Measurements from ENCODE around the gene SFXN3.
A peak's percentile ranks its signal among the peaks of the same experiment; 100 is the strongest.

SFXN3 gene

DNA sequence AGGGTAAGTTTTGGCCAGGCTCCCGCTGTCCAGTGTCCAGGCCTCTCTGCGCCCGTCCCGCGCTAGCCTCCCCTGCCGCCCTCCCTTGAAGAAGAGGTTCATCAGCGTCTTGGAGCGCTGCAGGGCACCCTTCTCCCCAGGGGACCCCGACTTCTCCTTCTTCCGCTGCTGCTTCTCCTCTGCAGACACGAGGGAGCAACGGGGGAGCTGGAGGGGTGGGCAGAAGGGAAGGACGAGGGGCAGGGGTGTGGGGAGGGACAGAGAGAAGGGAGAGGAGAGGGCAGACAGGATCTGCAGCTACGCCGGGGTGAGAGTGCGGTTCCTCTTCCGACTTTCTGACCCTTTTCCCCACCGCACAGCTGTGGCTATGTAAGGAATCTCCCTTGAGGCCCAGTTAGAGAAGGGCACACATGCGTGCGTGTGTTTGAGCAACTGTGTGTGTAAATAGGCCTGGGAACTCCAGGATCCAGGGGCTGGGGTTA is 12.9 kb upstream of the SFXN3 start:
- H3F3A ChIP-seq (ENCODE audit: insufficient read depth, low read length) = no peaks in the 10 kb centered on the region
- TF ChIP-seq, protein P1, sequence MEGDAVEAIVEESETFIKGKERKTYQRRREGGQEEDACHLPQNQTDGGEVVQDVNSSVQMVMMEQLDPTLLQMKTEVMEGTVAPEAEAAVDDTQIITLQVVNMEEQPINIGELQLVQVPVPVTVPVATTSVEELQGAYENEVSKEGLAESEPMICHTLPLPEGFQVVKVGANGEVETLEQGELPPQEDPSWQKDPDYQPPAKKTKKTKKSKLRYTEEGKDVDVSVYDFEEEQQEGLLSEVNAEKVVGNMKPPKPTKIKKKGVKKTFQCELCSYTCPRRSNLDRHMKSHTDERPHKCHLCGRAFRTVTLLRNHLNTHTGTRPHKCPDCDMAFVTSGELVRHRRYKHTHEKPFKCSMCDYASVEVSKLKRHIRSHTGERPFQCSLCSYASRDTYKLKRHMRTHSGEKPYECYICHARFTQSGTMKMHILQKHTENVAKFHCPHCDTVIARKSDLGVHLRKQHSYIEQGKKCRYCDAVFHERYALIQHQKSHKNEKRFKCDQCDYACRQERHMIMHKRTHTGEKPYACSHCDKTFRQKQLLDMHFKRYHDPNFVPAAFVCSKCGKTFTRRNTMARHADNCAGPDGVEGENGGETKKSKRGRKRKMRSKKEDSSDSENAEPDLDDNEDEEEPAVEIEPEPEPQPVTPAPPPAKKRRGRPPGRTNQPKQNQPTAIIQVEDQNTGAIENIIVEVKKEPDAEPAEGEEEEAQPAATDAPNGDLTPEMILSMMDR (IDR thresholded peaks at IDR 0.05; ENCODE audit: low read length) = no peak
- TF ChIP-seq EZH2 (IDR thresholded peaks at IDR 0.05; ENCODE audit: borderline replicate concordance, low read length) = no peak
- H3K9ac ChIP-seq (ENCODE audit: low read length) = no peak overlapping the region
- H3K27me3 ChIP-seq (ENCODE audit: insufficient read depth, low read length) = no peaks in the 10 kb centered on the region
- H3K27ac ChIP-seq (ENCODE audit: low read depth, low read length, poor library complexity, severe bottlenecking) = no peak overlapping the region
- H3K9me3 ChIP-seq (ENCODE audit: low read length) = no peaks in the 10 kb centered on the region
- H3K4me1 ChIP-seq (ENCODE audit: insufficient read depth, low read length, severe bottlenecking) = no peaks in the 10 kb centered on the region
- no peak overlapping the region for H2AFZ ChIP-seq (ENCODE audit: low read length)
- no peak overlapping the region for H3K4me3 ChIP-seq (ENCODE audit: low read depth, low read length, poor library complexity, severe bottlenecking)
- H3K79me2 ChIP-seq (ENCODE audit: insufficient read depth, low read length) = no peaks in the 10 kb centered on the region
- H4K20me1 ChIP-seq (ENCODE audit: insufficient read depth, low read length) = no peaks in the 10 kb centered on the region
- no peaks in the 10 kb centered on the region for H3K9me2 ChIP-seq (ENCODE audit: low read depth, low read length)
- no peaks in the 10 kb centered on the region for H3K36me3 ChIP-seq (ENCODE audit: insufficient read depth, low read length)
- no peak overlapping the region for H3K4me2 ChIP-seq (ENCODE audit: low read length)

DNA sequence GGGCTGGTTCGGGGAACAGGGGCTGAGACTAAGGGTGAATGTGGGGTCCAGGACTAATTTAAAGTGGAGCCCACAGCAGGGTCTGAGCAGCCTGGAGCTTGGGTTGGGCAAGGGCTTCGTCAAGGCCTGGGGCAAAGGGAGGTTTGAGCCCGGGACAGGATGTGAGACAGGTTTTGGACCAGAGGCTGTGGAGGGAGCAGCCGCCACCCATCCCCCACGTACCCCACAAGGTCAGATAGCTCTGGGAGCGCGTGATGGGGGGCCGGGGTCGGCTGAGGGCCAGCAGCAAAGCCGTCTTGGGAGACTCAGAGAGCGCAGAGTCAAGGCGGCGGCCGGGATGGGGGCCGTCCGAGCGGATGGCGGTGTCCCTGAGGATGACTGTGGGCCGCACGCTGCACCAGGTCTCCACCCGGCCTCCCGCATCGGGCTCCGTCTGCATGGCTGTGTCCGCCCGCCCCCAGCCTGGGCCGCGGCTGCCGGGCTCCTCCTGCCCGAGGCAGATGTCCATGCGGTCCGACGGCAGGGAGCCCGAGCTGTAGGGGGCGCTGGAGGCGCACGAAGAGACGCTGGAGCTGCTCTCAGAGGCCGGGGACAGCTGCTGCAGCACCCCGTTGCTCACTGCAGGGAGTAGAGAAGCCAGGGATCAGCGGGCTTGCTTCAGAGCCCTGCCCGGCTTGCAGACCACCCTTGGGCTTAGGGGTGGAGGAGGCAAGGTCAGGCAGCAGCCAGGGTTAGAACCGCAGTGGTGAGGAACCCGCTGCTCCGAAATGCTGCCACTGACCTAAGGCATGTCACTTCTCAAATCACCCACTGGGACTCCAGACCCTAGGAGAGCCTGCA is 12.2 kb upstream of the SFXN3 start:
- Histone ChIP-seq H3K27ac (ENCODE audit: low read depth, low read length, poor library complexity, severe bottlenecking) (no peak overlapping the region), H3K36me3 (ENCODE audit: insufficient read depth, low read length) (no peaks in the 10 kb centered on the region), H2AFZ (ENCODE audit: low read length) (no peak overlapping the region), H3K4me2 (ENCODE audit: low read length) (no peak overlapping the region), H4K20me1 (ENCODE audit: insufficient read depth, low read length) (no peaks in the 10 kb centered on the region), H3K9ac (ENCODE audit: low read length) (no peak overlapping the region), H3K4me3 (ENCODE audit: low read depth, low read length, poor library complexity, severe bottlenecking) (no peak overlapping the region), H3K27me3 (ENCODE audit: insufficient read depth, low read length) (no peaks in the 10 kb centered on the region), H3K9me2 (ENCODE audit: low read depth, low read length) (no peaks in the 10 kb centered on the region), H3K4me1 (ENCODE audit: insufficient read depth, low read length, severe bottlenecking) (no peaks in the 10 kb centered on the region), H3K9me3 (ENCODE audit: low read length) (no peaks in the 10 kb centered on the region), H3F3A (ENCODE audit: insufficient read depth, low read length) (no peaks in the 10 kb centered on the region), H3K79me2 (ENCODE audit: insufficient read depth, low read length) (no peaks in the 10 kb centered on the region)
- TF ChIP-seq, protein P1 (IDR thresholded peaks at IDR 0.05; ENCODE audit: low read length) = peak; percentile 46
- TF ChIP-seq EZH2 (IDR thresholded peaks at IDR 0.05; ENCODE audit: borderline replicate concordance, low read length) = no peak

DNA sequence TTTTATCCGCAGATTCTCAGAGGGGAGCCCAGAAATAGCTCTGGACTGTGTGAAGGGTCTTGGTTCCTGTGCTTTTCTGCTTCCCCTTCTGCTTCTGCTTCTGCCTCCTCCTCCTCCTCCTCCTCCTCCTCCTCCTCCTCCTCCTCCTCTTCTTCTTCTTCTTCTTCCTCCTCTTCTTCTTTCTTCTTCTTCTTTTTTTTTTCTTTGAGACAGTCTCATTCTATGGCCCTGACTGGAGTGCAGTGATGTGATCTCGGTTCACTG is 11.7 kb upstream of the SFXN3 start:
- Histone ChIP-seq H3K4me3 (ENCODE audit: low read depth, low read length, poor library complexity, severe bottlenecking) (no peak overlapping the region), H3K79me2 (ENCODE audit: insufficient read depth, low read length) (no peaks in the 10 kb centered on the region), H3K27ac (ENCODE audit: low read depth, low read length, poor library complexity, severe bottlenecking) (no peak overlapping the region), H3K36me3 (ENCODE audit: insufficient read depth, low read length) (no peaks in the 10 kb centered on the region), H2AFZ (ENCODE audit: low read length) (no peak overlapping the region), H3K4me1 (ENCODE audit: insufficient read depth, low read length, severe bottlenecking) (no peaks in the 10 kb centered on the region), H3K4me2 (ENCODE audit: low read length) (no peak overlapping the region), H4K20me1 (ENCODE audit: insufficient read depth, low read length) (no peaks in the 10 kb centered on the region), H3K27me3 (ENCODE audit: insufficient read depth, low read length) (no peaks in the 10 kb centered on the region), H3K9ac (ENCODE audit: low read length) (no peak overlapping the region), H3K9me2 (ENCODE audit: low read depth, low read length) (no peaks in the 10 kb centered on the region), H3K9me3 (ENCODE audit: low read length) (no peaks in the 10 kb centered on the region), H3F3A (ENCODE audit: insufficient read depth, low read length) (no peaks in the 10 kb centered on the region)
- TF ChIP-seq, protein P1 (IDR thresholded peaks at IDR 0.05; ENCODE audit: low read length) = no peak
- no peak for TF ChIP-seq EZH2 (IDR thresholded peaks at IDR 0.05; ENCODE audit: borderline replicate concordance, low read length)

All from OCI-LY1 (cell line).